Ramos (cell line): ENCODE results near the gene ZNF358.

Experiments
- in situ Hi-C: fragments of 300-500 bp; cut with MboI; formaldehyde crosslinking; loops from one replicate; pipeline ENCODE4 v1.14.3; 2022; ENCODE audit warnings: low sequenced_read_pairs; ENCODE audit not compliant: unreplicated experiment

The ZNF358 gene

DNA sequence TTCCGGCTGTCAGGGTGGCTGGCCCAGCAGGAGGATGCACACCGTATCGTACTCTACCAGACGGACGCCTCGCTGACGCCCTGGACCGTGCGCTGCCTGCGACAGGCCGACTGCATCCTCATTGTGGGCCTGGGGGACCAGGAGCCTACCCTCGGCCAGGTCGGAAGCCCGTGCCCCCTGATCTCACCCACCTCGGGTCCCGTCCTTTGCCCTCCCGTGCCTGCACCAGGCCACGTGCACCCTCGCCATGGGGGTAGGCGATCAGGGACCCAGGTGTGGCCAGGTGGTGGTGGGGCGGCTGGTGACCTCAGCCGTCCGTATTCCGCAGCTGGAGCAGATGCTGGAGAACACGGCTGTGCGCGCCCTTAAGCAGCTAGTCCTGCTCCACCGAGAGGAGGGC, 38.7 kb downstream of the ZNF358 start:
- in situ Hi-C loops: no loop called here

GRCh38 chr19:7554990-7555864, 39.3 kb downstream of the ZNF358 start:
- in situ Hi-C loops: no loop called here

- in situ Hi-C loops: no loop called here
Measured at GRCh38 chr19:7556696-7557315, 40.9 kb downstream of the ZNF358 start.

DNA sequence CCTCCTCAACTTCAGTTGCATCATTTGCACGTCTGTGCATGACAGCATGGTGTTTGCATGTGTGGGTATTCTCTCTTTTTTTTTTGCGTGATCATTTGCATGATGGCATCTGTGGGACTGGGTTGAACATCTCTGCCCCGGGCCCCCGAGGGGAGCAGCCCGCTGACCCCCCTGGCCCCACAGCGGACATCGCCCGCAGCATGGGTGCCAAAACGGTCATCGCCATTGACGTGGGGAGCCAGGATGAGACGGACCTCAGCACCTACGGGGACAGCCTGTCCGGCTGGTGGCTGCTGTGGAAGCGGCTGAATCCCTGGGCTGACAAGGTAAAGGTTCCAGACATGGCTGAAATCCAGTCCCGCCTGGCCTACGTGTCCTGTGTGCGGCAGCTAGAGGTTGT, 42.8 kb downstream of the ZNF358 start:
- in situ Hi-C loops: no loop called here

- in situ Hi-C loops: no loop called here
Measured at GRCh38 chr19:7559102-7559501, 43.2 kb downstream of the ZNF358 start.

DNA sequence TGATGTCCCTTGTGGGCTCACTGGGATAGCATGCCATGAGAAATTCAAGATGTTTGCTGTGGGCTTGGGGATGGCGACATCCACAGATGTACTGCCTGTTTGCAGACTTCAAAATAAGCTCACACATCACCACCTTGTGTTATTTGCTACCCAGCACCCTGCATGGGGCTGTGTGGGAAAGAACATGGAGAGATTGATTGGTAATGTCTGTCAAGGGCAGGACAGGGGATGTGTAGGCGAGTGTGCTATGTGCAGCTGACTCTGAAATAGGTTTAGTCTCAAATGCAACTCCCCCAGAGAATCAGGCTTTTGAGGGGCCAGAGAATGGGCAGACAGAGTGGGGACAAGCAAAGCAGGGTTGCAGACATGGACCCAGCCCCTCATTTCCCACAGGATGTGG, 44.4 kb downstream of the ZNF358 start:
- in situ Hi-C loops: no loop called here

DNA sequence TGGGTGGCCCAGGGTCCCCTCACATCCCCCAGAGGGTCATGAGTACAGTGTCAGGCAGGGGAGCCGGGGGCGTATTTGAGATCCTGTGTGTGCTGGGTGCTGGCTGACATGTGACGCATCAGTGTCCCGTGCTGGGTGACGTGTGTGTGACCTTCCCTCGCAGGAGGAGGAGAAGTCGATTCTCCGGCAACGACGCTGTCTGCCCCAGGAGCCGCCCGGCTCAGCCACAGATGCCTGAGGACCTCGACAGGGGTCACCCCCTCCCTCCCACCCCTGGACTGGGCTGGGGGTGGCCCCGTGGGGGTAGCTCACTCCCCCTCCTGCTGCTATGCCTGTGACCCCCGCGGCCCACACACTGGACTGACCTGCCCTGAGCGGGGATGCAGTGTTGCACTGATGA, 45.4 kb downstream of the ZNF358 start:
- in situ Hi-C loops: no loop called here

- in situ Hi-C loops: no loop called here
Measured at GRCh38 chr19:7562646-7563393, 46.9 kb downstream of the ZNF358 start.

DNA sequence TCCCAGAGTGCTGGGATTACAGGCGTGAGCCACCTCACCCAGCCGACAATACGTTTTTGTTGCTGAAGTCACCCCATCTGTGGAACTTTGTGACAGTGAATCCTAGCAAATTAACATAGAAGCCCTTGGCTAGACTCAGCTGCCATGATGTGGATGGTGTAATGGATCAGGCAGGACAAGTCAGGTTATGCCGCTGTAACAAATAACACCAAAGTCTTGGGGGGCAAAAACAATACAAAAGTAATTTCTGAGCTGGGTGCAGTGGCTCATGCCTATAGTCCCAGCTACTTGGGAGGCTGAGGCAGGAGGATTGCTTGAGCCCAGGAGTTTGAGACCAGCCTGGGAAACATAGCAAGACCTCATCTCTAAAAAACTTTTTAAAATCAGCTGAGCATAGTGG, 49.0 kb downstream of the ZNF358 start:
- in situ Hi-C loops: loop anchor here (5.0 kb wide), 1 partner anchor 237 kb away; no protein-coding TSS in a partner anchor

DNA sequence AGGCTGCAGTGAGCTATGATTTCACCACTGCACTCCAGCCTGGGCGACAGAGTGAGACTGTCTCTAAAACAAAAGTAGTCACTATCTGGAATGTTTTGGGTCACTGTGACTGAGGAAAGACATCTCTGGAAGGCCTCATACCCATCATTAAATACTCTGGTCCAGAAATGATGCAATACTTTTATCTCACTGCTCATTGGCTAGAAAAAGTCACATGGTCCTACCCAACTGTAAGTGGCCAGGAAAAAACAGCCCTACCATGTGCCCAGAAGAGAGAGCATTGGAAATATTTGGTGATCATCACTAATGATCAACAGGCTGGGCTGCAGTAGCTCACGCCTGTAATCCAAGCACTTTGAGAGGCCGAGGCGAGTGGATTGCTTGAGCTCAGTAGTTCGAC, 49.4 kb downstream of the ZNF358 start:
- in situ Hi-C loops: loop anchor here (5.0 kb wide), 1 partner anchor 237 kb away; no protein-coding TSS in a partner anchor
